HG03045 (cell line): ENCODE measurements around the gene JMJD4.
"Not testable (repeated sequence)": the region's sequence is repeated elsewhere in the genome, so short reads cannot be mapped to it uniquely, and the experiment has no call there.

Source experiments
- ATAC-seq: cut with Tn5 transposase; IDR thresholded peaks from one replicate; pipeline ENCODE4 v1.9.1; 2021; ENCODE audit warnings: mild to moderate bottlenecking, moderate library complexity; ENCODE audit not compliant: unreplicated experiment

JMJD4 gene

DNA sequence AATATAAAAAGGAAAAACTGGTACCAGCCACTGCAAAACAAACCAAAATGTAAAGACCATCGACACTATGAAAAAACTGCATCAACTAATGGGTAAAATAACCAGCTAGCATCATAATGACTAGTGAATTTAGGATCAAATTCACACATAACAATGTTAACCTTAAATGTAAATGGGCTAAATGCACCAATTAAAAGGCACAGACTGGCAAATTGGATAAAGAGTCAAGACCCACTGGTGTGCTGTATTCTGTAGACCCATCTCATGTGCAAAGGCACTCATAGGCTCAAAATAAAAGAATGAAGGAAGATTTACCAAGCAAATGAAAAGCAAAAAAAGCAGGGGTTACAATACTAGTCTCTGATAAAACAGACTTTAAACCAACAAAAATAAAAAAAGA lies 33.5 kb downstream of the JMJD4 start:
- ATAC-seq = not testable (repeated sequence)

DNA sequence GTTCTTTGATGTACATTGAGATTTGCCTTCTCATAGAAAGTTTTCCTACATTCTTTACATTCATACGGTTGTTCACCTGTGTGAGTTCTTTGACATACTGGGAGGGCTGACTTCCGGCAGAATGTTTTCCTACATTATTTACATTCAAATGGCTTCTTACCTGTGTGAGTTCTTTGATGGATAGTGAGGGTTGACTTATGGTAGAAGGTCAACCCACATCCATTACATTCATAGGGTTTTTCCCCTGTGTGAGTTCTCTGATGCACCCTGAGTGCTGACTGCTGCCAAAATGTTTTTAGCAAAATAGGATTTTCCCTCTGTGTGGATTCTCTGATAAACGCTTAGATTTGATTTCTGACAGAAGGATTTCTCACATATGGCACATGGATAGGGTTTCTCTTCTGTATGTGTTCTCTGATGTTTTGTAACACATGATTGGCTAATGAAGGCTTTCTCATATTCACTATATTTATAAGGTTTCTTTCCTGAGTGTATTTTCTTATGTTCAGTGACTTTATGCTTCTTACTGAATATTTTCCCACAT lies 37.7 kb downstream of the JMJD4 start:
- ATAC-seq = no peak

DNA sequence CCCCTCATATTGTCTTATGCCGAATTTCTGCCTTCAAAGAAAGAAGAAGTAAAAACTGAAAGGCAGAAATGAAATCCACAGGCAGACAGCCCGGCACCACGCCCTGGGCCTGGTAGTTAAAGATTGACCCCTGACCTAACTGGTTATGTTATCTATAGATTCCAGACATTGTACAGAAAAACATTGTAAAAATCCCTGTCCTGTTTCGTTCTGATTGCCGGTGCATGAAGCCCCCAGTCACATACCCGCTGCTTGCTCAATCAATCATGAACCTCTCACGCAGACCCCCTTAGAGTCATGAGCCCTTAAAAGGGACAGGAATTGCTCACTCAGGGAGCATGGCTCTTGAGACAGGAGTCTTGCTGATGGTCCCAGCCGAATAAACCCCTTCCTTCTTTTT lies 49.3 kb downstream of the JMJD4 start:
- no peak for ATAC-seq
